Uterus (tissue), 2 donors: ENCODE data around the gene GRIN2D.

ENCODE experiments used
- POLR2A ChIP-seq, 2 donors: fragments of 450-650 bp; IDR thresholded peaks; one replicate each; pipeline ENCODE4 v1.6.1; 2016; ENCODE audit warnings: antibody characterized with exemption in 2 of 2, mild to moderate bottlenecking in 1 of 2, moderate library complexity in 1 of 2
- TF ChIP-seq, protein P1 (sequence below), 4 experiments: fragments of 200-600 bp in 2 of 4; fragments of 450-650 bp in 2 of 4; sonication (generic) in 2 of 4; IDR thresholded peaks; one replicate each; pipeline ENCODE4 v1.5.1; 2016 to 2019; ENCODE audit warnings: antibody characterized with exemption in 4 of 4, mild to moderate bottlenecking in 2 of 4, moderate library complexity in 1 of 4

- TF ChIP-seq, protein P1, sequence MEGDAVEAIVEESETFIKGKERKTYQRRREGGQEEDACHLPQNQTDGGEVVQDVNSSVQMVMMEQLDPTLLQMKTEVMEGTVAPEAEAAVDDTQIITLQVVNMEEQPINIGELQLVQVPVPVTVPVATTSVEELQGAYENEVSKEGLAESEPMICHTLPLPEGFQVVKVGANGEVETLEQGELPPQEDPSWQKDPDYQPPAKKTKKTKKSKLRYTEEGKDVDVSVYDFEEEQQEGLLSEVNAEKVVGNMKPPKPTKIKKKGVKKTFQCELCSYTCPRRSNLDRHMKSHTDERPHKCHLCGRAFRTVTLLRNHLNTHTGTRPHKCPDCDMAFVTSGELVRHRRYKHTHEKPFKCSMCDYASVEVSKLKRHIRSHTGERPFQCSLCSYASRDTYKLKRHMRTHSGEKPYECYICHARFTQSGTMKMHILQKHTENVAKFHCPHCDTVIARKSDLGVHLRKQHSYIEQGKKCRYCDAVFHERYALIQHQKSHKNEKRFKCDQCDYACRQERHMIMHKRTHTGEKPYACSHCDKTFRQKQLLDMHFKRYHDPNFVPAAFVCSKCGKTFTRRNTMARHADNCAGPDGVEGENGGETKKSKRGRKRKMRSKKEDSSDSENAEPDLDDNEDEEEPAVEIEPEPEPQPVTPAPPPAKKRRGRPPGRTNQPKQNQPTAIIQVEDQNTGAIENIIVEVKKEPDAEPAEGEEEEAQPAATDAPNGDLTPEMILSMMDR (IDR thresholded peaks at IDR 0.05) = no peak
- no peak for TF ChIP-seq POLR2A (IDR thresholded peaks at IDR 0.05)
Observed at GRCh38 chr19:48381178-48381950, 12.1 kb upstream of the GRIN2D start.
